ENCODE results near the gene STARD13. TPM values are rescaled to one million over a fixed set of nuclear protein-coding genes. Genes with fewer than 3 reads are reported as not detected.

STARD13 gene
- total RNA-seq, 6 experiments from 2014 or later = 7.0 to 16.1 (median 9.8) TPM

- no peak for ATAC-seq
- DNase-seq = no peak
- Histone ChIP-seq H3K27ac (no peak overlapping the region), H3K36me3 (no peaks in the 10 kb centered on the region), H3K27me3 (no peaks in the 10 kb centered on the region), H3K4me1 (no peaks in the 10 kb centered on the region), H3K9me3 (no peaks in the 10 kb centered on the region), H3K4me3 (no peak overlapping the region)
- WGBS (ENCODE audit: insufficient coverage, low coverage, low lambda C conversion rate, missing lambda C conversion rate) = 81% methylated on average over 2 of the region's 3 CpGs
- no peak for TF ChIP-seq POLR2A (IDR thresholded peaks at IDR 0.05)
- TF ChIP-seq, protein P1, sequence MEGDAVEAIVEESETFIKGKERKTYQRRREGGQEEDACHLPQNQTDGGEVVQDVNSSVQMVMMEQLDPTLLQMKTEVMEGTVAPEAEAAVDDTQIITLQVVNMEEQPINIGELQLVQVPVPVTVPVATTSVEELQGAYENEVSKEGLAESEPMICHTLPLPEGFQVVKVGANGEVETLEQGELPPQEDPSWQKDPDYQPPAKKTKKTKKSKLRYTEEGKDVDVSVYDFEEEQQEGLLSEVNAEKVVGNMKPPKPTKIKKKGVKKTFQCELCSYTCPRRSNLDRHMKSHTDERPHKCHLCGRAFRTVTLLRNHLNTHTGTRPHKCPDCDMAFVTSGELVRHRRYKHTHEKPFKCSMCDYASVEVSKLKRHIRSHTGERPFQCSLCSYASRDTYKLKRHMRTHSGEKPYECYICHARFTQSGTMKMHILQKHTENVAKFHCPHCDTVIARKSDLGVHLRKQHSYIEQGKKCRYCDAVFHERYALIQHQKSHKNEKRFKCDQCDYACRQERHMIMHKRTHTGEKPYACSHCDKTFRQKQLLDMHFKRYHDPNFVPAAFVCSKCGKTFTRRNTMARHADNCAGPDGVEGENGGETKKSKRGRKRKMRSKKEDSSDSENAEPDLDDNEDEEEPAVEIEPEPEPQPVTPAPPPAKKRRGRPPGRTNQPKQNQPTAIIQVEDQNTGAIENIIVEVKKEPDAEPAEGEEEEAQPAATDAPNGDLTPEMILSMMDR (IDR thresholded peaks at IDR 0.05) = no peak
- intact Hi-C loops (cut with DNase I) = no loop called here
Measured at GRCh38 chr13:33152389-33152788, 133.2 kb downstream of the STARD13 start.

GRCh38 chr13:33150662-33151061 lies 134.9 kb downstream of the STARD13 start:
- Histone ChIP-seq H3K36me3 (no peaks in the 10 kb centered on the region), H3K27me3 (no peaks in the 10 kb centered on the region), H3K9me3 (no peaks in the 10 kb centered on the region), H3K4me3 (no peak overlapping the region), H3K27ac (no peak overlapping the region), H3K4me1 (no peaks in the 10 kb centered on the region)
- DNase-seq (no peak), ATAC-seq (no peak)
- 89% methylated on average over 5 of the region's 5 CpGs for WGBS (ENCODE audit: insufficient coverage, low coverage, low lambda C conversion rate, missing lambda C conversion rate)
- TF ChIP-seq POLR2A (IDR thresholded peaks at IDR 0.05) = no peak
- TF ChIP-seq, protein P1 (IDR thresholded peaks at IDR 0.05) = no peak
- intact Hi-C loops (cut with DNase I) = no loop called here

DNA sequence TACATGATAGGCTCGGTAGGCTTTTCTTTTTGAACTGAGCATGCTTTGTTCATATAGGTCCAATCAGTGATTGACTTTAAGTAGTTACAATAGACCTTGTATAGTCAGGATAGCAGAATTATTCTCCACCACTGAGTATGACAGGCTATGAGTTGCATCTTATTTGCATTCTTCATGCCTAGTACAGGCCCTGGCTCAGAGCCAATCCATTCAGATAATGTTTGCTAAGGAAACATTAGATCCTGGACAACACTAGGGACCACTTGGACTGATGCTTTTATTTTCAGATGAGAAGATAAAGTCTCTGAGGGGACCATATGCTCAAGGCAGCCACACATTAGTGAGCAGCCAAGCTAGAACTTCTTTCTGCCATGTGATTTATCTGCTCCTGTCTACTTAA lies 135.4 kb downstream of the STARD13 start:
- intact Hi-C loops (cut with DNase I) = no loop called here
- H3K27ac ChIP-seq = no peak overlapping the region
- DNase-seq (no peak), ATAC-seq (no peak)
- no peaks in the 10 kb centered on the region for H3K4me1 ChIP-seq
- H3K36me3 ChIP-seq = no peaks in the 10 kb centered on the region
- no peaks in the 10 kb centered on the region for H3K27me3 ChIP-seq
- TF ChIP-seq POLR2A (IDR thresholded peaks at IDR 0.05) = no peak
- TF ChIP-seq, protein P1 (IDR thresholded peaks at IDR 0.05) = no peak
- no peak overlapping the region for H3K4me3 ChIP-seq
- 57% methylated on average over 1 of the region's 1 CpG for WGBS (ENCODE audit: insufficient coverage, low coverage, low lambda C conversion rate, missing lambda C conversion rate)
- no peaks in the 10 kb centered on the region for H3K9me3 ChIP-seq

- TF ChIP-seq POLR2A (IDR thresholded peaks at IDR 0.05) = no peak
- TF ChIP-seq, protein P1 (IDR thresholded peaks at IDR 0.05) = no peak
- intact Hi-C loops (cut with DNase I) = no loop called here
- H3K4me3 ChIP-seq = no peak overlapping the region
- DNase-seq = no peak
- ATAC-seq = no peak
- H3K27ac ChIP-seq = no peak overlapping the region
- no peaks in the 10 kb centered on the region for H3K9me3 ChIP-seq
- no peaks in the 10 kb centered on the region for H3K27me3 ChIP-seq
- H3K4me1 ChIP-seq = no peaks in the 10 kb centered on the region
- no peaks in the 10 kb centered on the region for H3K36me3 ChIP-seq
- WGBS (ENCODE audit: insufficient coverage, low coverage, low lambda C conversion rate, missing lambda C conversion rate) = 100% methylated on average over 3 of the region's 3 CpGs
Measured at GRCh38 chr13:33147832-33148231, 137.7 kb downstream of the STARD13 start.

All from right lobe of liver (tissue), 6 donors.